Measurements from ENCODE around the gene RIC8B. TPM values are rescaled to one million over a fixed set of nuclear protein-coding genes. Genes with fewer than 3 reads are reported as not detected.

Gene RIC8B
- total and polyA plus RNA-seq, 2 of the 13 experiments (the other 11 are each of a cell fraction or from before 2014, with no cell fraction given) = 5.1 to 7.5 TPM

GRCh38 chr12:106855221-106855758 is 80.8 kb downstream of the RIC8B start (continued):
- TF ChIP-seq NFAT5 (CRISPR knock-in tag; IDR thresholded peaks at IDR 0.05) (no peak), ZNF576 (CRISPR knock-in tag; IDR thresholded peaks at IDR 0.05) (no peak), NFKB2 (CRISPR knock-in tag; IDR thresholded peaks at IDR 0.05; ENCODE audit: borderline replicate concordance) (no peak), ZNF407 (CRISPR knock-in tag; IDR thresholded peaks at IDR 0.05; ENCODE audit: not compliant biosample characterization) (no peak), ZNF572 (CRISPR knock-in tag; IDR thresholded peaks at IDR 0.05) (no peak), ZNF609 (CRISPR knock-in tag; IDR thresholded peaks at IDR 0.05; ENCODE audit: borderline replicate concordance) (peak; percentile 43; the same call in 1 of the 2 replicates), RBFOX2 (IDR thresholded peaks at IDR 0.05; ENCODE audit: low read depth, low read length) (no peak), IKZF4 (CRISPR knock-in tag; IDR thresholded peaks at IDR 0.05; ENCODE audit: borderline replicate concordance, low read depth, not compliant biosample characterization) (no peak), REL (CRISPR knock-in tag; conservative IDR thresholded peaks at IDR 0.05) (no peak)

Data from HepG2 (cell line).